ENCODE data around the gene GNB1. TPM values are rescaled to one million over a fixed set of nuclear protein-coding genes. Genes with fewer than 3 reads are reported as not detected.
A peak's percentile ranks its signal among the peaks of the same experiment; 100 is the strongest.
"Not testable (repeated sequence)": the region's sequence is repeated elsewhere in the genome, so short reads cannot be mapped to it uniquely, and the experiment has no call there.

GNB1 gene
- total RNA-seq, 1 experiment from 2014 or later, result 50.5 TPM

- in situ Hi-C loops (cut with HindIII; ENCODE audit: low pct_unique_long_range_greater_than_20kb, low sequenced_read_pairs), result no loop called here
- no peak for DNase-seq (ENCODE audit: low read depth, low spot score)
Measured at GRCh38 chr1:1898246-1898933, 7.5 kb upstream of the GNB1 start.

GRCh38 chr1:1895456-1896336, 4.8 kb upstream of the GNB1 start:
- DNase-seq (ENCODE audit: low read depth, low spot score), result no peak
- in situ Hi-C loops (cut with HindIII; ENCODE audit: low pct_unique_long_range_greater_than_20kb, low sequenced_read_pairs), result no loop called here

- in situ Hi-C loops (cut with HindIII; ENCODE audit: low pct_unique_long_range_greater_than_20kb, low sequenced_read_pairs), result no loop called here
- DNase-seq (ENCODE audit: low read depth, low spot score), result no peak
Measured at GRCh38 chr1:1895060-1895418, 4.2 kb upstream of the GNB1 start.

- in situ Hi-C loops (cut with HindIII; ENCODE audit: low pct_unique_long_range_greater_than_20kb, low sequenced_read_pairs), result no loop called here
- no peak for DNase-seq (ENCODE audit: low read depth, low spot score)
Measured at GRCh38 chr1:1894354-1895059, 3.6 kb upstream of the GNB1 start.

GRCh38 chr1:1893997-1894353, 3.1 kb upstream of the GNB1 start:
- in situ Hi-C loops (cut with HindIII; ENCODE audit: low pct_unique_long_range_greater_than_20kb, low sequenced_read_pairs), result no loop called here
- DNase-seq (ENCODE audit: low read depth, low spot score), result no peak

- in situ Hi-C loops (cut with HindIII; ENCODE audit: low pct_unique_long_range_greater_than_20kb, low sequenced_read_pairs), result no loop called here
- DNase-seq (ENCODE audit: low read depth, low spot score), result no peak
Measured at GRCh38 chr1:1893291-1893985, 2.6 kb upstream of the GNB1 start.

- DNase-seq (ENCODE audit: low read depth, low spot score), result no peak
- in situ Hi-C loops (cut with HindIII; ENCODE audit: low pct_unique_long_range_greater_than_20kb, low sequenced_read_pairs), result no loop called here
Measured at GRCh38 chr1:1892763-1893120, 1.9 kb upstream of the GNB1 start.

GRCh38 chr1:1892079-1892762, 1.3 kb upstream of the GNB1 start:
- in situ Hi-C loops (cut with HindIII; ENCODE audit: low pct_unique_long_range_greater_than_20kb, low sequenced_read_pairs), result no loop called here
- no peak for DNase-seq (ENCODE audit: low read depth, low spot score)

- DNase-seq (ENCODE audit: low read depth, low spot score), result peak; percentile 57
- in situ Hi-C loops (cut with HindIII; ENCODE audit: low pct_unique_long_range_greater_than_20kb, low sequenced_read_pairs), result no loop called here
Measured at GRCh38 chr1:1891349-1892078, 627 bp upstream of the GNB1 start.

- DNase-seq (ENCODE audit: low read depth, low spot score), result peak; percentile 14
- in situ Hi-C loops (cut with HindIII; ENCODE audit: low pct_unique_long_range_greater_than_20kb, low sequenced_read_pairs), result no loop called here
Measured at GRCh38 chr1:1889847-1890505, 911 bp downstream of the GNB1 start.

GRCh38 chr1:1889090-1889750, 1.7 kb downstream of the GNB1 start:
- DNase-seq (ENCODE audit: low read depth, low spot score), result no peak
- in situ Hi-C loops (cut with HindIII; ENCODE audit: low pct_unique_long_range_greater_than_20kb, low sequenced_read_pairs), result no loop called here

GRCh38 chr1:1883890-1884289, 7.0 kb downstream of the GNB1 start:
- DNase-seq (ENCODE audit: low read depth, low spot score); in situ Hi-C loops (cut with HindIII; ENCODE audit: low pct_unique_long_range_greater_than_20kb, low sequenced_read_pairs): not testable (repeated sequence)

- DNase-seq (ENCODE audit: low read depth, low spot score), result no peak
- in situ Hi-C loops (cut with HindIII; ENCODE audit: low pct_unique_long_range_greater_than_20kb, low sequenced_read_pairs), result no loop called here
Measured at GRCh38 chr1:1883092-1883873, 7.6 kb downstream of the GNB1 start.

- in situ Hi-C loops (cut with HindIII; ENCODE audit: low pct_unique_long_range_greater_than_20kb, low sequenced_read_pairs), result no loop called here
- DNase-seq (ENCODE audit: low read depth, low spot score), result no peak
Measured at GRCh38 chr1:1881727-1882126, 9.2 kb downstream of the GNB1 start.

GRCh38 chr1:1880617-1881312, 10.1 kb downstream of the GNB1 start:
- in situ Hi-C loops (cut with HindIII; ENCODE audit: low pct_unique_long_range_greater_than_20kb, low sequenced_read_pairs), result no loop called here
- DNase-seq (ENCODE audit: low read depth, low spot score), result no peak
